ENCODE data around the gene HDAC9.

The HDAC9 gene

GRCh38 chr7:18874880-18875279, 379.3 kb downstream of the HDAC9 start:
- Histone ChIP-seq H3K4me2 (no peak overlapping the region), H3K27me3 (no peaks in the 10 kb centered on the region), H4K20me1 (no peaks in the 10 kb centered on the region), H3K27ac (no peak overlapping the region), H3K4me3 (no peak overlapping the region), H3K9ac (no peak overlapping the region), H3K36me3 (no peaks in the 10 kb centered on the region), H3K9me3 (0 out of 2 replicates have a peak, but pooled peaks cover 5% of the 10 kb centered on the region), H3K4me1 (no peaks in the 10 kb centered on the region)
- TF ChIP-seq Cebpa-rat (IDR thresholded peaks at IDR 0.05), result no peak

- no peak overlapping the region for H3K4me3 ChIP-seq
- H3K9ac ChIP-seq, result no peak overlapping the region
- no peak overlapping the region for H3K4me2 ChIP-seq
- 0 out of 2 replicates have a peak, but pooled peaks cover 5% of the 10 kb centered on the region for H3K9me3 ChIP-seq
- H3K36me3 ChIP-seq, result no peaks in the 10 kb centered on the region
- H3K27me3 ChIP-seq, result no peaks in the 10 kb centered on the region
- no peaks in the 10 kb centered on the region for H3K4me1 ChIP-seq
- no peak for TF ChIP-seq Cebpa-rat (IDR thresholded peaks at IDR 0.05)
- no peaks in the 10 kb centered on the region for H4K20me1 ChIP-seq
- no peak overlapping the region for H3K27ac ChIP-seq
These were observed 382.3 kb downstream of the HDAC9 start for GRCh38 chr7:18877874-18878273.

GRCh38 chr7:18886832-18887231, 391.3 kb downstream of the HDAC9 start:
- H3K4me2 ChIP-seq, result no peak overlapping the region
- H3K27me3 ChIP-seq, result no peaks in the 10 kb centered on the region
- H3K36me3 ChIP-seq, result no peaks in the 10 kb centered on the region
- H3K4me3 ChIP-seq, result no peak overlapping the region
- no peak for TF ChIP-seq Cebpa-rat (IDR thresholded peaks at IDR 0.05)
- no peaks in the 10 kb centered on the region for H4K20me1 ChIP-seq
- H3K27ac ChIP-seq, result no peak overlapping the region
- H3K9ac ChIP-seq, result no peak overlapping the region
- no peaks in the 10 kb centered on the region for H3K9me3 ChIP-seq
- no peaks in the 10 kb centered on the region for H3K4me1 ChIP-seq

- no peak overlapping the region for H3K4me3 ChIP-seq
- no peak overlapping the region for H3K27ac ChIP-seq
- H3K9me3 ChIP-seq, result no peaks in the 10 kb centered on the region
- no peaks in the 10 kb centered on the region for H3K27me3 ChIP-seq
- no peak for TF ChIP-seq Cebpa-rat (IDR thresholded peaks at IDR 0.05)
- H3K36me3 ChIP-seq, result no peaks in the 10 kb centered on the region
- H4K20me1 ChIP-seq, result no peaks in the 10 kb centered on the region
- H3K9ac ChIP-seq, result no peak overlapping the region
- no peaks in the 10 kb centered on the region for H3K4me1 ChIP-seq
- no peak overlapping the region for H3K4me2 ChIP-seq
These were observed 393.9 kb downstream of the HDAC9 start for GRCh38 chr7:18889436-18889835.

GRCh38 chr7:18890134-18890533, 394.6 kb downstream of the HDAC9 start:
- TF ChIP-seq Cebpa-rat (IDR thresholded peaks at IDR 0.05), result no peak
- H3K4me3 ChIP-seq, result no peak overlapping the region
- no peak overlapping the region for H3K9ac ChIP-seq
- H3K4me1 ChIP-seq, result no peaks in the 10 kb centered on the region
- H3K27ac ChIP-seq, result no peak overlapping the region
- no peak overlapping the region for H3K4me2 ChIP-seq
- no peaks in the 10 kb centered on the region for H4K20me1 ChIP-seq
- no peaks in the 10 kb centered on the region for H3K36me3 ChIP-seq
- H3K27me3 ChIP-seq, result no peaks in the 10 kb centered on the region
- H3K9me3 ChIP-seq, result no peaks in the 10 kb centered on the region

GRCh38 chr7:18890885-18891621, 395.5 kb downstream of the HDAC9 start:
- Histone ChIP-seq H3K4me1 (no peaks in the 10 kb centered on the region), H3K4me3 (no peak overlapping the region), H3K9ac (no peak overlapping the region), H3K27me3 (no peaks in the 10 kb centered on the region), H4K20me1 (no peaks in the 10 kb centered on the region), H3K4me2 (no peak overlapping the region), H3K9me3 (no peaks in the 10 kb centered on the region), H3K36me3 (no peaks in the 10 kb centered on the region), H3K27ac (no peak overlapping the region)
- no peak for TF ChIP-seq Cebpa-rat (IDR thresholded peaks at IDR 0.05)

GRCh38 chr7:18893156-18893555, 397.6 kb downstream of the HDAC9 start:
- H3K9me3 ChIP-seq, result no peaks in the 10 kb centered on the region
- H3K9ac ChIP-seq, result no peak overlapping the region
- H3K27ac ChIP-seq, result no peak overlapping the region
- H4K20me1 ChIP-seq, result no peaks in the 10 kb centered on the region
- H3K4me3 ChIP-seq, result no peak overlapping the region
- no peak for TF ChIP-seq Cebpa-rat (IDR thresholded peaks at IDR 0.05)
- H3K36me3 ChIP-seq, result no peaks in the 10 kb centered on the region
- no peaks in the 10 kb centered on the region for H3K4me1 ChIP-seq
- H3K4me2 ChIP-seq, result no peak overlapping the region
- H3K27me3 ChIP-seq, result no peaks in the 10 kb centered on the region

- H3K27ac ChIP-seq, result no peak overlapping the region
- no peaks in the 10 kb centered on the region for H3K4me1 ChIP-seq
- H3K9me3 ChIP-seq, result no peaks in the 10 kb centered on the region
- no peak overlapping the region for H3K4me2 ChIP-seq
- no peaks in the 10 kb centered on the region for H3K36me3 ChIP-seq
- H4K20me1 ChIP-seq, result no peaks in the 10 kb centered on the region
- no peak for TF ChIP-seq Cebpa-rat (IDR thresholded peaks at IDR 0.05)
- H3K4me3 ChIP-seq, result no peak overlapping the region
- H3K9ac ChIP-seq, result no peak overlapping the region
- H3K27me3 ChIP-seq, result no peaks in the 10 kb centered on the region
These were observed 398.6 kb downstream of the HDAC9 start for GRCh38 chr7:18894155-18894554.

- no peaks in the 10 kb centered on the region for H3K9me3 ChIP-seq
- no peak for TF ChIP-seq Cebpa-rat (IDR thresholded peaks at IDR 0.05)
- H3K4me2 ChIP-seq, result no peak overlapping the region
- H4K20me1 ChIP-seq, result no peaks in the 10 kb centered on the region
- H3K4me1 ChIP-seq, result no peaks in the 10 kb centered on the region
- no peak overlapping the region for H3K27ac ChIP-seq
- H3K27me3 ChIP-seq, result no peaks in the 10 kb centered on the region
- H3K36me3 ChIP-seq, result no peaks in the 10 kb centered on the region
- no peak overlapping the region for H3K9ac ChIP-seq
- H3K4me3 ChIP-seq, result no peak overlapping the region
These were observed 399.9 kb downstream of the HDAC9 start for GRCh38 chr7:18895456-18895855.

GRCh38 chr7:18896343-18896975, 400.9 kb downstream of the HDAC9 start:
- no peak overlapping the region for H3K4me3 ChIP-seq
- no peaks in the 10 kb centered on the region for H3K36me3 ChIP-seq
- no peak for TF ChIP-seq Cebpa-rat (IDR thresholded peaks at IDR 0.05)
- no peaks in the 10 kb centered on the region for H3K4me1 ChIP-seq
- no peak overlapping the region for H3K27ac ChIP-seq
- H3K9me3 ChIP-seq, result no peaks in the 10 kb centered on the region
- H3K27me3 ChIP-seq, result no peaks in the 10 kb centered on the region
- no peak overlapping the region for H3K9ac ChIP-seq
- no peaks in the 10 kb centered on the region for H4K20me1 ChIP-seq
- H3K4me2 ChIP-seq, result no peak overlapping the region
